ENCODE measurements around the gene DSCAM. TPM values are rescaled to one million over a fixed set of nuclear protein-coding genes. Genes with fewer than 3 reads are reported as not detected.

Gene DSCAM
- total RNA-seq, 2 donors from 2014 or later = 0.05 TPM; not detected in 1

DNA sequence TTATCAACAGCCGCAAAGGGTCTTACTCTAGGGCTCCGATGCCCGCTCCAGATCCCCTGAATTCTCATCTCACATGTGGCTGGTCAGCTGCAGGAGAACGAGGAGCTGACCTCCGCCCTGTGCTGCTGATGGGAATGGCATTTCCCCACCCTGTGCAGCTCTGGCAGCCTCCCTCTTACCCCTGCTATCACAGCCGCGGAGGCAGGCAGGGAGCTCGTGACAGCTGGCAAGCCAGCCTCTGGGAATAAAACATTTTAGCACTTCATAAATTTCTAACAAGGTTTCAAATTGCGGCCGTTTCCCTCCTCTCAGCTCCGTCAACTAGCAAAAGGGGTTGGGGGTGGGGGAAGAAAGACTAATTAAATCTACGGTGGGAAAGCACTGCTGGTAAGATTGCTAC, 81.1 kb downstream of the DSCAM start:
- H3K27ac ChIP-seq = no peak overlapping the region
- no peaks in the 10 kb centered on the region for H3K4me1 ChIP-seq
- DNase-seq = no peak
- H3K9ac ChIP-seq (ENCODE audit: low read depth in 2 of 2, low read length in 2 of 2) = no peak overlapping the region
- intact Hi-C loops (cut with DNase I) = no loop called here
- H3K36me3 ChIP-seq = no peaks in the 10 kb centered on the region
- TF ChIP-seq, protein P1, sequence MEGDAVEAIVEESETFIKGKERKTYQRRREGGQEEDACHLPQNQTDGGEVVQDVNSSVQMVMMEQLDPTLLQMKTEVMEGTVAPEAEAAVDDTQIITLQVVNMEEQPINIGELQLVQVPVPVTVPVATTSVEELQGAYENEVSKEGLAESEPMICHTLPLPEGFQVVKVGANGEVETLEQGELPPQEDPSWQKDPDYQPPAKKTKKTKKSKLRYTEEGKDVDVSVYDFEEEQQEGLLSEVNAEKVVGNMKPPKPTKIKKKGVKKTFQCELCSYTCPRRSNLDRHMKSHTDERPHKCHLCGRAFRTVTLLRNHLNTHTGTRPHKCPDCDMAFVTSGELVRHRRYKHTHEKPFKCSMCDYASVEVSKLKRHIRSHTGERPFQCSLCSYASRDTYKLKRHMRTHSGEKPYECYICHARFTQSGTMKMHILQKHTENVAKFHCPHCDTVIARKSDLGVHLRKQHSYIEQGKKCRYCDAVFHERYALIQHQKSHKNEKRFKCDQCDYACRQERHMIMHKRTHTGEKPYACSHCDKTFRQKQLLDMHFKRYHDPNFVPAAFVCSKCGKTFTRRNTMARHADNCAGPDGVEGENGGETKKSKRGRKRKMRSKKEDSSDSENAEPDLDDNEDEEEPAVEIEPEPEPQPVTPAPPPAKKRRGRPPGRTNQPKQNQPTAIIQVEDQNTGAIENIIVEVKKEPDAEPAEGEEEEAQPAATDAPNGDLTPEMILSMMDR (IDR thresholded peaks at IDR 0.05) = no peak
- no peak overlapping the region for H3K4me3 ChIP-seq
- H3K9me3 ChIP-seq = no peaks in the 10 kb centered on the region
- no peaks in the 10 kb centered on the region for H3K27me3 ChIP-seq

DNA sequence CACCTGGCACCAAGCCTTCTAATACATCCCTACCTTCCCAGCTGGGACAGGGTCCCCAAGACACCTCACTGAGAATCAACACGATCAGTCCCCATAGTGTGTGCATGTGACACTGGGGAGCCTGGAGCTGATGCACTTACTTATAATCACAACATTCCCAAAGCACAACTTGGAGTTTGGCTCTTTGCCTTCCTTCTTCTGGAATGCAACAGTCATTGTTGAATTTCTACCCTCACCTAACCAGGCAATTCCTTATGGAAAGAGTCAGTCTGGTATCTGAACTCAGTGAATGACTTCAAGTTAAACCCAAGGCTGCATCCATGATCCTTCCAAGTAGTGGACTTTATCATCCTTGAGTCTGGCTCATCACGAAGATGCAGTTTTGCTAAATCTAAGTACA, 86.1 kb downstream of the DSCAM start:
- no peaks in the 10 kb centered on the region for H3K36me3 ChIP-seq
- TF ChIP-seq, protein P1 (IDR thresholded peaks at IDR 0.05) = no peak
- no peak for DNase-seq
- no peak overlapping the region for H3K4me3 ChIP-seq
- H3K27me3 ChIP-seq = no peaks in the 10 kb centered on the region
- no peaks in the 10 kb centered on the region for H3K4me1 ChIP-seq
- H3K9me3 ChIP-seq = no peaks in the 10 kb centered on the region
- no peak overlapping the region for H3K9ac ChIP-seq (ENCODE audit: low read depth in 2 of 2, low read length in 2 of 2)
- H3K27ac ChIP-seq = no peak overlapping the region
- intact Hi-C loops (cut with DNase I) = no loop called here

GRCh38 chr21:40759061-40759460, 87.9 kb downstream of the DSCAM start:
- intact Hi-C loops (cut with DNase I) = no loop called here
- H3K27ac ChIP-seq = no peak overlapping the region

DNA sequence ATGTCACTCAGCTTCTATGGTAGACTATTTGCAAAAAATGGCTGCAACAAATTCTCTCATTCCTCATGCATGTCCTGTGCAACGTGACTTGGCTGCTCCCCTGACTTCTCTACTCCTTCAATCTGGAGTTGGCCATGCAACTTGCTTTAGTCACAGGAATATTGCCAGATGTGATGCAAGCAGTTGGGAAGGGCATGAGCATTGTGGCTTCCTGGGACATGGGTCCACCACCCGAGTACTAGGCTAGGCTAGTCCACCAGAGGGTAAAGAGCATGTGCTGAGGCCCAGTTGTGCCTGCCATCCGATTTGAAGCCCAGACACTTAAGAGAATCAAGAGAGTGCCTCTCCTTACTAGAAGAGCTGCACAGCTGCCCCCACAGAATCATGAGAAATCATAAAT, 89.6 kb downstream of the DSCAM start:
- Histone ChIP-seq H3K9ac (ENCODE audit: low read depth in 2 of 2, low read length in 2 of 2) (no peak overlapping the region), H3K27me3 (no peaks in the 10 kb centered on the region), H3K36me3 (no peaks in the 10 kb centered on the region), H3K27ac (no peak overlapping the region), H3K9me3 (no peaks in the 10 kb centered on the region), H3K4me1 (no peaks in the 10 kb centered on the region), H3K4me3 (no peak overlapping the region)
- no peak for DNase-seq
- TF ChIP-seq, protein P1 (IDR thresholded peaks at IDR 0.05) = no peak
- intact Hi-C loops (cut with DNase I) = no loop called here

More at GRCh38 chr21:40759061-40759460, 87.9 kb downstream of the DSCAM start:
- Histone ChIP-seq H3K4me1 (no peaks in the 10 kb centered on the region), H3K36me3 (no peaks in the 10 kb centered on the region), H3K27me3 (no peaks in the 10 kb centered on the region), H3K9me3 (no peaks in the 10 kb centered on the region), H3K9ac (ENCODE audit: low read depth in 2 of 2, low read length in 2 of 2) (no peak overlapping the region), H3K4me3 (no peak overlapping the region)
- TF ChIP-seq, protein P1 (IDR thresholded peaks at IDR 0.05) = no peak
- DNase-seq = no peak

DNA sequence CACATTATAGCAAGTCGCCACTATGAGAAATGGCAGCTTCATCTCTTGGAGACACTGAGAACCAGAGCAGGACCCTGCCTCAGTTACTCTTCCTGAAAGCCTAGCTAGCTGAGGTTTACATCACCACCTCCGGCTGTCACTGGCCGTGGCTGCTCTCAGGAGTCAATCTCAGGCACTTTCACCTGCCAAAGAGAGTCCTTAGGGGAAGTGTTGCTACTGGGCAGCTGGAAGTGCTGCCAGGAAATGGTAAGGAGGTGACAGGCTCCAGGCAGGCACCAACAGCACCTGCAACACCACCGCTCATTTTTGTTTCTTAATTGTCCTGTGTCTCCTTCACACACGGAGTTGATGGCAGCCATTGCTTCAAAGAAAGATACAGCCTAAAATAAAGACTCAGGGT, 92.5 kb downstream of the DSCAM start:
- Histone ChIP-seq H3K9ac (ENCODE audit: low read depth in 2 of 2, low read length in 2 of 2) (no peak overlapping the region), H3K36me3 (no peaks in the 10 kb centered on the region), H3K4me1 (no peaks in the 10 kb centered on the region), H3K27me3 (no peaks in the 10 kb centered on the region), H3K4me3 (no peak overlapping the region), H3K9me3 (no peaks in the 10 kb centered on the region), H3K27ac (no peak overlapping the region)
- TF ChIP-seq, protein P1 (IDR thresholded peaks at IDR 0.05) = no peak
- DNase-seq = no peak
- intact Hi-C loops (cut with DNase I) = no loop called here

GRCh38 chr21:40753756-40754155, 93.2 kb downstream of the DSCAM start:
- Histone ChIP-seq H3K4me1 (no peaks in the 10 kb centered on the region), H3K27ac (no peak overlapping the region), H3K27me3 (no peaks in the 10 kb centered on the region), H3K36me3 (no peaks in the 10 kb centered on the region), H3K4me3 (no peak overlapping the region), H3K9ac (ENCODE audit: low read depth in 2 of 2, low read length in 2 of 2) (no peak overlapping the region), H3K9me3 (no peaks in the 10 kb centered on the region)
- DNase-seq = no peak
- TF ChIP-seq, protein P1 (IDR thresholded peaks at IDR 0.05) = no peak
- intact Hi-C loops (cut with DNase I) = no loop called here

All from colonic mucosa (tissue), 4 donors.